HG03175 (cell line): Measurements from ENCODE around the gene C18orf63.

Experiments
- ATAC-seq: cut with Tn5 transposase; IDR thresholded peaks from one replicate; pipeline ENCODE4 v1.9.1; 2021; ENCODE audit warnings: mild to moderate bottlenecking, moderate library complexity; ENCODE audit not compliant: unreplicated experiment

Gene C18orf63

GRCh38 chr18:74375999-74376398 lies 60.4 kb downstream of the C18orf63 start:
- ATAC-seq: no peak

- no peak for ATAC-seq
Observed at GRCh38 chr18:74376523-74376922, 60.9 kb downstream of the C18orf63 start.

GRCh38 chr18:74377776-74378175 lies 62.1 kb downstream of the C18orf63 start:
- ATAC-seq: no peak

- ATAC-seq: peak; percentile 47
Observed at GRCh38 chr18:74378179-74378682, 62.6 kb downstream of the C18orf63 start.

- no peak for ATAC-seq
Observed at GRCh38 chr18:74380916-74381315, 65.3 kb downstream of the C18orf63 start.

GRCh38 chr18:74381621-74382295 lies 66.1 kb downstream of the C18orf63 start:
- no peak for ATAC-seq

GRCh38 chr18:74382481-74383017 lies 66.9 kb downstream of the C18orf63 start:
- no peak for ATAC-seq

GRCh38 chr18:74387383-74387782 lies 71.7 kb downstream of the C18orf63 start:
- no peak for ATAC-seq

- no peak for ATAC-seq
Observed at GRCh38 chr18:74388227-74388626, 72.6 kb downstream of the C18orf63 start.

GRCh38 chr18:74389171-74389927 lies 73.7 kb downstream of the C18orf63 start:
- no peak for ATAC-seq

GRCh38 chr18:74389991-74390390 lies 74.4 kb downstream of the C18orf63 start:
- ATAC-seq: no peak

- ATAC-seq: no peak
Observed at GRCh38 chr18:74390900-74391299, 75.3 kb downstream of the C18orf63 start.

GRCh38 chr18:74392323-74392722 lies 76.7 kb downstream of the C18orf63 start:
- ATAC-seq: no peak

GRCh38 chr18:74395006-74395405 lies 79.4 kb downstream of the C18orf63 start:
- no peak for ATAC-seq

- no peak for ATAC-seq
Observed at GRCh38 chr18:74395648-74396154, 80.1 kb downstream of the C18orf63 start.

- no peak for ATAC-seq
Observed at GRCh38 chr18:74396171-74397169, 80.8 kb downstream of the C18orf63 start.

GRCh38 chr18:74397572-74397971 lies 81.9 kb downstream of the C18orf63 start:
- ATAC-seq: no peak

- ATAC-seq: no peak
Observed at GRCh38 chr18:74399091-74399887, 83.7 kb downstream of the C18orf63 start.

GRCh38 chr18:74400813-74401212 lies 85.2 kb downstream of the C18orf63 start:
- no peak for ATAC-seq
